SK-N-SH treated with all-trans-retinoic acid at 6 μM for 48 hours (cell line): ENCODE results near the gene EPHB2.

Source experiments
- ARNTL ChIP-seq: fragments of 450-650 bp; formaldehyde crosslinking; IDR thresholded peaks from 2 replicates; pipeline ENCODE4 v1.5.0; 2020; ENCODE audit warnings: low read depth, mild to moderate bottlenecking, moderate library complexity, borderline replicate concordance
- BACH2 ChIP-seq: fragments of 250-450 bp; sonication (Bioruptor Pico); IDR thresholded peaks from 2 replicates; pipeline ENCODE4 v1.9.0; 2021; ENCODE audit warnings: mild to moderate bottlenecking, borderline replicate concordance
- CSDC2 ChIP-seq: fragments of 250-450 bp; sonication (Bioruptor Pico); IDR thresholded peaks from 2 replicates; pipeline ENCODE4 v1.5.0; 2020; ENCODE audit warnings: mild to moderate bottlenecking, moderate library complexity
- ESRRG ChIP-seq: fragments of 250-450 bp; sonication (Bioruptor Pico); IDR thresholded peaks from 2 replicates; pipeline ENCODE4 v1.6.1; 2021; ENCODE audit warnings: mild to moderate bottlenecking
- ISL1 ChIP-seq: fragments of 250-450 bp; sonication (Bioruptor Pico); IDR thresholded peaks from 2 replicates; pipeline ENCODE4 v2.1.2; 2022; ENCODE audit warnings: mild to moderate bottlenecking, moderate library complexity
- PATZ1 ChIP-seq: fragments of 250-450 bp; sonication (Bioruptor Pico); IDR thresholded peaks from 2 replicates; pipeline ENCODE4 v1.8.0; 2020; ENCODE audit warnings: mild to moderate bottlenecking, moderate library complexity, borderline replicate concordance
- POU6F1 ChIP-seq: fragments of 250-450 bp; sonication (Bioruptor Pico); IDR thresholded peaks from 2 replicates; pipeline ENCODE4 v1.8.0; 2021; ENCODE audit warnings: low read depth, mild to moderate bottlenecking, moderate library complexity, borderline replicate concordance
- TCF4 ChIP-seq: fragments of 250-450 bp; sonication (Bioruptor Pico); IDR thresholded peaks from 2 replicates; pipeline ENCODE4 v1.8.0; 2021; ENCODE audit warnings: mild to moderate bottlenecking, moderate library complexity, borderline replicate concordance
- ZFP3 ChIP-seq: fragments of 250-450 bp; sonication (Bioruptor Pico); IDR thresholded peaks from 2 replicates; pipeline ENCODE4 v1.5.0; 2020; ENCODE audit warnings: mild to moderate bottlenecking, moderate library complexity
- ZFP30 ChIP-seq: fragments of 450-650 bp; formaldehyde crosslinking; IDR thresholded peaks from 2 replicates; pipeline ENCODE4 v1.5.0; 2022; ENCODE audit warnings: mild to moderate bottlenecking, moderate library complexity
- ZNF8 ChIP-seq: fragments of 450-650 bp; formaldehyde crosslinking; IDR thresholded peaks from 2 replicates; pipeline ENCODE4 v1.5.0; 2020; ENCODE audit warnings: mild to moderate bottlenecking, moderate library complexity

GRCh38 chr1:22941257-22941656 is 230.6 kb downstream of the EPHB2 start:
- no peak for TF ChIP-seq ZFP30
- TF ChIP-seq ARNTL (CRISPR knock-in tag), result no peak
- TF ChIP-seq TCF4 (CRISPR knock-in tag), result no peak
- TF ChIP-seq PATZ1 (CRISPR knock-in tag), result no peak
- TF ChIP-seq ISL1 (CRISPR knock-in tag), result no peak
- no peak for TF ChIP-seq ZNF8 (CRISPR knock-in tag)
- TF ChIP-seq POU6F1 (CRISPR knock-in tag), result no peak
- TF ChIP-seq BACH2 (CRISPR knock-in tag), result no peak
- TF ChIP-seq CSDC2 (CRISPR knock-in tag), result no peak
- TF ChIP-seq ZFP3 (CRISPR knock-in tag), result no peak
- TF ChIP-seq ESRRG (CRISPR knock-in tag), result no peak
